ENCODE data around the gene METTL14.
"Not testable (repeated sequence)": the region's sequence is repeated elsewhere in the genome, so short reads cannot be mapped to it uniquely, and the experiment has no call there.

Gene METTL14

DNA sequence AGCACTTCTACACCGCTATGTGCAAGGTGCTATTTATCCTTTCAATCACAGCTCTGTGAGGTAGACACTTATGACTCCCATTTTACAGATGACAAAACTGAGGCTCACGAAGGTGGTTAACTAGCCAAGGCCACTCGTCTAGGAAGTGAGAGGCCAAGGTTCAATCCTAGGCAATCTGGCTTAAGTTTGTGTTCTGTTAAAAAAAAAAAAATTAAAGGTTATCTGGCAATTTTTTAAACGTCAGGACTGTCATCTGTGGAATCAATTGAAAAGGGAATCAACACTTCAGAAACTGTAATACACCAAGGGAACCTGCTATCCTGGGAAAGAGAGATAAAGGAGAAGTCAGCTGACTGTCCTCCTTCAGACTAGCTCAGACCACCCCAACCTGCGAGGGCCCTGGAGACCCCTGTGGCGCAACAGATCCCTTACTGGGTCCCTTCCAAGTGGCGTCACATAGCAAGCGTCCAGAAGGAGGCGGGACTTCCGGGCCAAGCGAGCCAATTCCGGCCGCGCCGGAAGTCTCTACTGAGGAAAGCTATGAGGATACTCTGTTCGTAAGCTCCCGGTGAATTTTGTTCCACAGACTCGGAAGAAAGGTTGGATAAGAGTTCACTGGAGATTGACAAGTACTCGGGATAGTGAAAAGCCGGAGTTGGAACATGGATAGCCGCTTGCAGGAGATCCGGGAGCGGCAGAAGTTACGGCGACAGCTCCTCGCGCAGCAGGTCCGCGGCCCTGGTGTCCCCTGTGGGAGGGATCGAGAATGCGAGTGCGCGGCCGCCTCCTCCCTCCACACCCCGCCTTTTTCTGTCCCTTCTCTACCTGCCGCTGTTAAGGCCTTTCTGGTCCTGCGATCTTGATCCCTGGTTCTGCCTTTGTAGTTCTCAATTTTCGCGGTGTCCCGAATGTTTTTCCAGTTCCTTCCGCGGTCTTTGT lies at the start of gene METTL14:
TSS of gene METTL14 (plus strand) at position 520 of the 939 bp plus-strand sequence. CDS start at position 663, 143 bp downstream.
- DNase-seq (ENCODE audit: low spot score) = peak; percentile 32

- DNase-seq (ENCODE audit: low spot score) = not testable (repeated sequence)
These were observed 49.1 kb upstream of the METTL14 start for GRCh38 chr4:118636126-118636525.

- not testable (repeated sequence) for DNase-seq (ENCODE audit: low spot score)
These were observed 20.5 kb upstream of the METTL14 start for GRCh38 chr4:118664665-118665064.

GRCh38 chr4:118669220-118669619 lies 16.0 kb upstream of the METTL14 start:
- peak; percentile 6 for DNase-seq (ENCODE audit: low spot score)

DNA sequence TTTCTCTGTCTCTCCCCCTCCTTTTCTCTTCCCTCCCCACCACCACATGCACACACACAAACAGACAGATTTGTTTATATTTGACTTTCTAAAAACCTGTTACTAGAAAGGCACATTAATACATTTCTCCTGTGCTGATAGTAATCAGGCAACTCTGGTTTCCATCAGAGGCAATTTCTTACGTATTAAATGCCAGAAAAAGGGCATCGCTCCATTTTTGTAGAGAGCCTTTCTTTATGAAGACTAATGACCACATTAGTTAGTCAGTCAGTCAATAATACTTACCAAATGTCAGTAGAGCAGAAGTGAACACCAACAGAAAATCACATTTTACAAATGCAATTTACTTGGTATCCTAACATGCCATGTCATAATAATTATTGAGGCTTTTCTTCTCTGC lies 14.2 kb upstream of the METTL14 start:
- DNase-seq (ENCODE audit: low spot score) = not testable (repeated sequence)

DNA sequence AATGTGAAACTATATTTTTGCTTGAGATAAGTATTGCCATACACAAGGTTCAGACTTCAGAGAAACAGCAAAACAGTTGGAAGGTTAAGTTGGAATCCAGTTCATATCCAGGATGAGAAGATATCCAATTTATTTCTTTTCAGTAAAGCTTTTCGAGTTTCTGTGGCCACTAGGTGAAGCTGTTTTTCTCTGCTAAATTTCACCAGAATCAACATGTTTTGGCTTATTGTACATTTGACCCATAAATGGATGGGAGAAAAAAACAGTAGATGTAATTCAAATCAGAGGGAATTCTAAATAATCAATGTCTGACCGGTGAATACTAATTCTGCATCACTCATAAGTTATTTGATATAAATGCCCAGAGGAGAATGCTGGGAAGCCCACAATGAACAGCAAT lies 9.1 kb upstream of the METTL14 start:
- DNase-seq (ENCODE audit: low spot score) = no peak

DNA sequence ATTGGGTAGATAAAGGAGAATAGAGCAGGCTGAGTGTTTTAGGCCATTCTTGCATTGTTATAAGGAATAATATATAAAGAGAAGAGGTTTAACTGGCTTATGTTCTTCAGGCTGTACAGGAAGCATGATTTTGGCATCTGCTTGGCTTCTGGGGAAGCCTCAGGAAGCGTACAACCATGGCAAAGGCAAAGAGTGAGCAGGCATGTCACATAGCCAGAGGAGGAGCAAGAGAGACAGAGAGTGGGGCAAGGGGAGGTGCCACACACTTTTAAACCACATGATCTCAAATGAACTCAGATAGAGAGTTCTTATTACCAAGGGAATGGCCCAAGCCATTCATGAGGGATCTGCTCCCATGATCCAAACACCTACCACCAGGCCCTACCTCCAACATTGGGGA lies 4.4 kb upstream of the METTL14 start:
- no peak for DNase-seq (ENCODE audit: low spot score)

DNA sequence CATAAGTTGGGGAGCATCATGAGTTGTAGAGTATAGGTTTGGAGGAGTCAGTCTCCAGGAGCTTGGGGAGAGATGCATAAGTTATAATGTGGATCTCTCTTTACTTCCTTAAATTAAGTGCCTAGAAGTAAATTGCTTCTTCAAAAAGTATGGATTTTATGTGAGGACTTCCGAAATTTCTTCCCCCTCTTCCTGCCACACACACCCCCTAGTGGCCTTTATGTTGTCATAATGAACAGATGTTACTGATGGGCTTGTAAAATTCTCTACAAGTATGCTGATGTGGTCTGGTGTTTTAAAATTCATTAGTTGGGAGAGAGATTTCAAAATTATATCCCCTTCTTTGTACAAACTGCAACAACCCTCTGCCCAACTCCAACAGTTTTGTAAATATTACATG lies 2.3 kb upstream of the METTL14 start:
- no peak for DNase-seq (ENCODE audit: low spot score)

DNA sequence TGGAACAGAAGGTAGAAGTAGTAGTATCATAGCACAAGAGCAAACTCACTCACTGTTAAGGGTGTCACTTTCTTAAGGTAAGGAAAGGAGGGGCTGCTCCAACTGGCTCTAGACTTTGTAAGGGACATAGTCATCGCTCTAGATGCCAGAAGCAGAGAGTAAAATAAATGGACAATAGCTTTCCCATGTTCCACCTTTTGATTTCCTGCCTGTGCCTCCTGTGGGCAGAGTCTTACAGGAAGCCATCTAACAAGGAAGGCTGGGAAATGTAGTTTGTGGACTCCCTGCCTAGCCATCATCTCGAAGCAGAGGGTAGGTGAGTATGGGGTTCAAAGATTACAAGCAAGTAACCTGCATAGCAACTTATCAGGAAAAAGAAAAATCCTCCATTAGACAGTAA lies 1.7 kb upstream of the METTL14 start:
- DNase-seq (ENCODE audit: low spot score) = peak; percentile 10

DNA sequence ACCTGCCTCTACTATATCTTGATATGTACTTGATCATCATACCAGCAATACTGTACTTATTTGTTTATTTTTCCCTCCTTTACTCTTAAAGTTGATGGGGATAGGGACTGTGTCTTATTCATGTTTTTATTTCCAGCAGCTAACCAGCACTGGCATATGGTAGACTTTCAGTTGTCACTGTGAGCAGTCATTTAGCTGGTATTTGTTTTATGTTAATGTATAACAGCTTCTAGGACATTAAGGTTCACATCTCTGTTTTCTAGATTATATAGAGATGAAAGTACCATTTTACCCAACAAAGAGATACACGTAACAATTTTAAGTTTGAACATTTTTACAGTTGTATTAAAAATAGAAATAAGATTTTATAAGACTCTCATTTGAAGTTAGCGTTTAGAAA lies 17.9 kb downstream of the METTL14 start:
- DNase-seq (ENCODE audit: low spot score) = peak; percentile 7

GRCh38 chr4:118711052-118711451 lies 25.9 kb downstream of the METTL14 start:
- DNase-seq (ENCODE audit: low spot score) = no peak

DNA sequence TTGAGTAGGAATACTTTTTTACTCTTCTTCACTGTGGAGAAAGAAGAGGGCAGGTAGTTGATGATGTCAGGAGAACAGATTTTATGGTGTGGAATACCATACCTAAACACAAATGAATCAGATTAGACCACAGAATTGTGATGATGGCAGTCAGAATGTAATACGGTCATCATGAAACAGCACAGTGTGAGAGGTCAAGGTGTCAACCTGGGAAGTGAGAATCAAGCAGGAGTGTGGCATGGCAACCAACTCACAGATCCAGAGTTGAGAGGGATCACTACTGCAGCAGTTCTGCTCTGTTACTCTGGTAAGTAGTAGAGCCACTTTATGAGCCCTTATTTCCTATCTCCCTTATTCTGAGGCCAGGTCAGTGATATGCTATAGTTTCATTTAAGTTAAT lies 27.7 kb downstream of the METTL14 start:
- no peak for DNase-seq (ENCODE audit: low spot score)

DNA sequence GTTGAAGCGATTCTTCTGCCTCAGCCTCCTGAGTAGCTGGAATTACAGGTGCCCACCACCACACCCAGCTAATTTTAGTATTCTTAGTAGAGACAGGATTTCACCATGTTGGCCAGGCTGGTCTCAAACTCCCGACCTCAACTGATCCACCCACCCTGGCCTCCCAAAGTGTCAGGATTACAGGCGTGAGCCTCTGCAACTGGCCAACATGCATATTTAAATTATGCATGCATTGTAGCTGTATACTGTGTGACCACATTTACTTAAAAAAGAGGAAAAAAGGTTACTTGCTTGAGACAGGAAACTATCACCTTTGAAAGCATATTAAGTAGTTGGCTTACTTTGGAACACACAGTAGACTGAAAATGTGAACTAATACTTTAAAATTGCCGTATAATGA lies 29.5 kb downstream of the METTL14 start:
- no peak for DNase-seq (ENCODE audit: low spot score)

DNA sequence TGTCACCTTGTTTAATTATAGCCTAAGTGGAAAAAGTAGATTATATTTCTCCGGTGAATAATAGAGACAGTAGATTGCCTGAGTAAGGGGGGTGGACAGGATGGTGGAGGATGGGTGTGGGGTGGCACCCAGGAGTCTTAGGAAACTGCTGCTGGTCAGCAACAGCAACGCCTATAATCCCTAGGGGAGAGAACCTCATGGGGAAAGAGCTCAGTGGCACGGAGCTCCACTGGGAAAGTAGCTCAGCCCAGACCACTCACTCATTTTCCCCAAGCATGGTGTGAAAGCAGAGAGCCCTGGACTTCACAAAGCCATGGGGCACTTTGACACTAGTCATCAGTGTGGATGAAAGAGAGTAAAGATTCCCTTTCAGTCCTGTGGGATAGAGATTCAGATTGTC lies 31.1 kb downstream of the METTL14 start:
- no peak for DNase-seq (ENCODE audit: low spot score)

GRCh38 chr4:118718511-118719170 lies 33.4 kb downstream of the METTL14 start:
- no peak for DNase-seq (ENCODE audit: low spot score)

GRCh38 chr4:118721752-118722151 lies 36.6 kb downstream of the METTL14 start:
- DNase-seq (ENCODE audit: low spot score) = no peak

DNA sequence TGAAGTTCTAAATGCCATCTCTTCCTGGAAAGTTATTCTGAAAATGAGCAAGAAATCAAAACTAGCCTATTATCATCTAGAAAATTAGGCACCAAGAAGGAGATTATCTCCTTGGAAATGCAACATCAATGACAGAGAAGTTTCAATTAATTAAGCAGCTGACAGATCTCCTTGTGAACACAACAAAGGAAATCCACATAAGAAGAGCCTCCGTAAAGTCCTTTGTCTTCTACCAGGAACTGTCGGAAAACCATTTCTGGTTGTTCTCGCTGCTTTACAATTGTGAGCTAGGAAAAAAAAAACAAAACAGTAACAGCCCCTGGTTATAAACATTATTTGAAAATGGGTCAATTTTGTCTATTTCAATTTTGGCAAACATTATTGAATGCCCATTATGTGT lies 38.2 kb downstream of the METTL14 start:
- DNase-seq (ENCODE audit: low spot score) = no peak

- DNase-seq (ENCODE audit: low spot score) = no peak
These were observed 42.2 kb downstream of the METTL14 start for GRCh38 chr4:118727360-118727759.

DNA sequence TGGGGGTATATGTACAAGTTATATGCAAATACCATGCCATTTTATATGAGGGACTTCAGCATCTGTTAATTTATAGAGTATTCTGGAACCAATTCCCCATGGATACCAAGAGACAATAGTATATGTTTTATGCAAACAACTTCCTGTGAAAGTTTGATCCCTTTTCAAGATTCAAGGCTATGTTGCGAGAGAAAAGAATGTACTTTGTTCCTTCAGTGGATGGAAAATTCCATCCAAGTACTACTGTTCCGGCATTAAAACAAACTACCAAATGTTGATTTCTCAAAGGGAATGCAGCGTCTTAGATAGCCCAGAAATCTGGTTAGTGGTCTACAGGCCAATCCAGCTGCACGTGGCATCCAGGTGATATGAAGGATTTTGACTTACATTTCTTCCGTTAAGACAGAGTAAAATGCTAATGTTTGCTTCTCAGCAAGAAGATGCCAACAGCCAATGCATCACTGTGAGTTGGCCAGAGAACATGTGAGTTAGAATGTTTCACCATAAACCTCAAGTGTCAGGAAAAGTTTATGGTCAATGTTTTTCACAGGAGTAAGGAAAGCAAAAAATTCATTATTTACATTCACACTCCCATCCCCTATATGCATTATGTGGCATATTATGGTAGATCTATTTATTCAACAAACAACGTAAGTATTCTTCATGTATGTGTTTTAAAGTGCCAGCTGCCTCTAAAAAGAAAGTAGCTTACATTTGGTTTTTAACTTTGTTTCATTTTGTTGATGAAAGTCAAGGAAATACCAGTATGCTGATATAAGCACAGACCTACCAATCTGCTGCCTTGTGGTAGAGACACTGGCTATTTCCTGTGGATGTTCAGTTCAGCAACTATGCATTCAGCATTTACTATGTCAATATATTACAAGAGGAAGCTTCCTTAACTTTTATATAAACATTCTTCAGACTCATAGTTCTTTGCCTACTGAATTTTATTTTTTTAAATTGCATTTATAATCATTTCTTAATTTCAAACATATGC lies 44.4 kb downstream of the METTL14 start:
- no peak for DNase-seq (ENCODE audit: low spot score)

DNA sequence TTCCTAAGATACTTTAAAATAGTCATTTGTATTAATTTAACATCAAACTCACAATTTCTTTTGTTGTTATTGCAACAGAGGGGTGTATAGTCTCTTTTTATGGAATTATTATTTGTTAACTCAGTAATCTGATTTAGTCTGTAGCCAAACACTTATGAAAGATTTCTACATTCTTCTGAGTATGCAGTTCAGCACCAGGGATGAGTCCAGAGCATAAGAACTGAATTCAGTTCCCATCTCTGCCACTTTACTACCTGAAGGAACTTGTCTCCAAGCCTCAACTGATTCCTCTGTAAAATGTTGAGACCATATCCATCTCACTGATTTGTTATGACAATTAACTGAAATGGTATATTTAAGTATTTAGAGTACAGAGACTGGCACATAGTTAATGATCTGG lies 45.5 kb downstream of the METTL14 start:
- no peak for DNase-seq (ENCODE audit: low spot score)

GRCh38 chr4:118732591-118733330 lies 47.6 kb downstream of the METTL14 start:
- DNase-seq (ENCODE audit: low spot score) = no peak
